Neuron (in vitro differentiated cells): Measurements from ENCODE around the gene ZER1.
"Not testable (repeated sequence)": the region's sequence is repeated elsewhere in the genome, so short reads cannot be mapped to it uniquely, and the experiment has no call there.

Experiments
- H2AFZ ChIP-seq: one replicate; pipeline ENCODE4 v1.6.1; 2013; ENCODE audit warnings: low read depth, mild to moderate bottlenecking, inconsistent platforms, low read length, moderate library complexity
- H3K27me3 ChIP-seq: one replicate; pipeline ENCODE4 v1.6.1; 2013; ENCODE audit warnings: low read length; ENCODE audit not compliant: insufficient read depth
- H3K36me3 ChIP-seq: one replicate; pipeline ENCODE4 v1.6.1; 2013; ENCODE audit warnings: low read length; ENCODE audit not compliant: insufficient read depth
- H3K4me1 ChIP-seq: one replicate; pipeline ENCODE4 v1.6.1; 2013; ENCODE audit warnings: low read length; ENCODE audit not compliant: insufficient read depth
- H3K4me3 ChIP-seq: 2 replicates; pipeline ENCODE4 v1.5.1; 2013; ENCODE audit warnings: mild to moderate bottlenecking, low read length, moderate library complexity
- H3K9me3 ChIP-seq: one replicate; pipeline ENCODE4 v1.6.1; 2013; ENCODE audit warnings: low read length

The ZER1 gene

GRCh38 chr9:128702445-128702948 is 69.2 kb downstream of the ZER1 start, which contains the start of gene PKN3:
Gene PKN3, plus strand, starts transcription at chr9:128702503. Its CDS starts 413 bp downstream, at chr9:128702916.
- H3K4me1 ChIP-seq = peaks cover 4% of the 10 kb centered on the region
- H3K4me3 ChIP-seq = peak within 1 kb of the TSS; percentile 89
- H3K27me3 ChIP-seq = no peaks in the 10 kb centered on the region
- H3K36me3 ChIP-seq = peaks cover 9% of the 10 kb centered on the region
- H3K9me3 ChIP-seq = no peaks in the 10 kb centered on the region
- peak within 1 kb of the TSS; percentile 91 for H2AFZ ChIP-seq

DNA sequence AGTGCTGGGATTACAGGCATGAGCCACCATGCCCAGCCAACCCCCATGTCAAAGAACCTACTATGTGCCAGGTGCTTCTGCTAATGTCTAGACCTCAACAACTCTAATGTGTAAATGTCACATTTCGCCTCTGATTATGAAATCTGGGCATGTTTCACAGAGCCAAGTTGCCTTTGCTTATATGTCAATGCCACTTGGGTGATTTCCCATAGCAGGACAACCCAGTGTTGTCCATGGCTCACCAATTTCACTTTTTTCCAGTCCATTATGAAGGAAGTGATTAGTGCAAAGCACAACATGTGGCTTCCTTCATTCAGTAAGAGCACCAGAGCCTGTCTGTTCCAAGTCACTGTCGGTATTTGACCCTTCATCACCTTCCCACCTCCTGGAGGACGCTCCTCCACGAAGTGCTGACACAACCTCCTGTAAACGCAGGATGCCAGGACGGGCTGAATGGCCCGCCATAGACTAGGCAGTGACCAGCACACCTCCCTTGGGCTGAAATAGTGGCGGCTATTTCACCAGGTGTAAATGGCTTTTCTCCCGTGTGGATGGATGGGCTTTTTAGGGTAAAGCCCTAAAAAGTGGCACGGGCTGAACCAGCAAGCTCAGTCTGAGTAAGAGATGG is 70.4 kb downstream of the ZER1 start:
- H3K27me3 ChIP-seq = no peaks in the 10 kb centered on the region
- no peak overlapping the region for H3K4me3 ChIP-seq
- no peak overlapping the region for H2AFZ ChIP-seq
- peaks cover 4% of the 10 kb centered on the region for H3K4me1 ChIP-seq
- H3K36me3 ChIP-seq = peaks cover 14% of the 10 kb centered on the region
- H3K9me3 ChIP-seq = no peaks in the 10 kb centered on the region

- H3K36me3 ChIP-seq = peaks cover 22% of the 10 kb centered on the region
- H3K9me3 ChIP-seq, H2AFZ ChIP-seq, H3K27me3 ChIP-seq, H3K4me1 ChIP-seq, H3K4me3 ChIP-seq: not testable (repeated sequence)
These were observed 72.5 kb downstream of the ZER1 start for GRCh38 chr9:128699096-128699795.

- no peak overlapping the region for H3K4me3 ChIP-seq
- H2AFZ ChIP-seq = no peak overlapping the region
- peaks cover 44% of the 10 kb centered on the region for H3K36me3 ChIP-seq
These were observed 74.6 kb downstream of the ZER1 start for GRCh38 chr9:128696923-128697707.

GRCh38 chr9:128694344-128694743 is 77.4 kb downstream of the ZER1 start:
- H3K9me3 ChIP-seq = no peaks in the 10 kb centered on the region
- peaks cover 59% of the 10 kb centered on the region for H3K36me3 ChIP-seq
- no peak overlapping the region for H3K4me3 ChIP-seq
- H3K4me1 ChIP-seq = peaks cover 14% of the 10 kb centered on the region
- no peaks in the 10 kb centered on the region for H3K27me3 ChIP-seq
- no peak overlapping the region for H2AFZ ChIP-seq

More at GRCh38 chr9:128696923-128697707, 74.6 kb downstream of the ZER1 start:
- Histone ChIP-seq H3K27me3 (no peaks in the 10 kb centered on the region), H3K4me1 (peaks cover 2% of the 10 kb centered on the region), H3K9me3 (no peaks in the 10 kb centered on the region)

DNA sequence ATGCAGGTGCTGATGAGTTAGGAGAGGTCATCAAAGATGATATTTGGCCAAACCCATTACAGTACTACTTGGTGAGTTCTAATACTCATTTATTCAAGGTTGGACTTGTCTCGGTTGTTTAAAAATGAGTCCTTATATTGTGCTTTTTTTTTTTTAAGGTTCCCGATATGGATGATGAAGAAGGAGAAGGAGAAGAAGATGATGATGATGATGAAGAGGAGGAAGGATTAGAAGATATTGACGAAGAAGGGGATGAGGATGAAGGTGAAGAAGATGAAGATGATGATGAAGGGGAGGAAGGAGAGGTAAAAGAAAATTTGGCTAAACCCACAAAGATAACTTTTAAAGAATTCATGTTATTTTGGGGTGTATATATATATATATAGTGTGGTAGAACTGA is 78.0 kb downstream of the ZER1 start:
- not testable (repeated sequence) for H3K9me3 ChIP-seq, H2AFZ ChIP-seq, H3K4me3 ChIP-seq, H3K27me3 ChIP-seq
- peaks cover 59% of the 10 kb centered on the region for H3K36me3 ChIP-seq
- peaks cover 14% of the 10 kb centered on the region for H3K4me1 ChIP-seq

DNA sequence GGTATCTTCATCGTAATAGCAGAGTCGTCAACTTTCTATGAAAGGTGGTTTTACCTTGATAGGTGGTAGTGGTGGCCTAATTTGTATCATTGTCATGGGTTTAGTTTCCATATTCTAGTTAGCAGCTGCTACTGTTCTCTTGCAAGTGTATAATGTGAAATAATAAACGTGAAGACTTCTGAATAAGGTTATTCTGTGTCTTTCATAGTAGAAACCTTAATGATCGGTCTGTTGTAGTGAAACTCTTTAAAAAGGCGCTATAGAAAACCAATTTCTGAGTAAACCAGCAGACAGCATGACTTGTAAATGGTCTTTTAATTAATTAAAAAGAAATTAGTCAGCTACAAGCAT is 81.1 kb downstream of the ZER1 start:
- H3K36me3 ChIP-seq = peaks cover 44% of the 10 kb centered on the region

GRCh38 chr9:128689820-128690683 is 81.7 kb downstream of the ZER1 start:
- H2AFZ ChIP-seq = no peak overlapping the region
- H3K27me3 ChIP-seq = no peaks in the 10 kb centered on the region
- H3K36me3 ChIP-seq = peaks cover 41% of the 10 kb centered on the region
- H3K4me1 ChIP-seq = peaks cover 29% of the 10 kb centered on the region
- no peaks in the 10 kb centered on the region for H3K9me3 ChIP-seq
- peak overlapping the region; percentile 94 for H3K4me3 ChIP-seq

More for the DNA sequence above, 81.1 kb downstream of the ZER1 start:
- no peaks in the 10 kb centered on the region for H3K27me3 ChIP-seq
- H2AFZ ChIP-seq = no peak overlapping the region
- H3K4me1 ChIP-seq = peaks cover 24% of the 10 kb centered on the region
- peak overlapping the region; percentile 94 for H3K4me3 ChIP-seq
- no peaks in the 10 kb centered on the region for H3K9me3 ChIP-seq

DNA sequence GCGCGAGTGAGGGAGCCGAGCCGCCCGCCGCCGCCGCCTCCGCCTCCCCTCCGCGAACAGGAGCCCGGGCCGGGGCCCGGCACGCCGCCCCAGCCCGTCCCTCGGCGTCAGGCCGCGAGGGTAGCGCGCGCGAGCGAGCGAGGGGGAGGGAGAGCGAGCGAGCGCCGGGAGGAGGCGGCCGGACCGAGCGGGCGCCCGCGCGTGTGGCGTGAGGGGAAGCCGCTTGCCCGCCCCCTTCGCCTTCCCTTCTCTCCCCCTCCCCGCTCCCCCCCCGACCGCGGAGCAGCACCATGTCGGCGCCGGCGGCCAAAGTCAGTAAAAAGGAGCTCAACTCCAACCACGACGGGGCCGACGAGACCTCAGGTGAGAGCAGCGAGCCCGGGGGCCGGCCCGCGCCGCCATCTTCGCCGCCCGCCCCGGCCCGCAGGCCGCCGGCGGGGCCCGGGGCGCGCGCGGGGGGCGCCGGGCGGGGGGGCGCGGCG is 82.4 kb downstream of the ZER1 start:
- Histone ChIP-seq H3K27me3 (no peaks in the 10 kb centered on the region), H2AFZ (no peak overlapping the region), H3K4me3 (peak overlapping the region; percentile 94), H3K36me3 (peaks cover 37% of the 10 kb centered on the region), H3K4me1 (peaks cover 36% of the 10 kb centered on the region), H3K9me3 (no peaks in the 10 kb centered on the region)

DNA sequence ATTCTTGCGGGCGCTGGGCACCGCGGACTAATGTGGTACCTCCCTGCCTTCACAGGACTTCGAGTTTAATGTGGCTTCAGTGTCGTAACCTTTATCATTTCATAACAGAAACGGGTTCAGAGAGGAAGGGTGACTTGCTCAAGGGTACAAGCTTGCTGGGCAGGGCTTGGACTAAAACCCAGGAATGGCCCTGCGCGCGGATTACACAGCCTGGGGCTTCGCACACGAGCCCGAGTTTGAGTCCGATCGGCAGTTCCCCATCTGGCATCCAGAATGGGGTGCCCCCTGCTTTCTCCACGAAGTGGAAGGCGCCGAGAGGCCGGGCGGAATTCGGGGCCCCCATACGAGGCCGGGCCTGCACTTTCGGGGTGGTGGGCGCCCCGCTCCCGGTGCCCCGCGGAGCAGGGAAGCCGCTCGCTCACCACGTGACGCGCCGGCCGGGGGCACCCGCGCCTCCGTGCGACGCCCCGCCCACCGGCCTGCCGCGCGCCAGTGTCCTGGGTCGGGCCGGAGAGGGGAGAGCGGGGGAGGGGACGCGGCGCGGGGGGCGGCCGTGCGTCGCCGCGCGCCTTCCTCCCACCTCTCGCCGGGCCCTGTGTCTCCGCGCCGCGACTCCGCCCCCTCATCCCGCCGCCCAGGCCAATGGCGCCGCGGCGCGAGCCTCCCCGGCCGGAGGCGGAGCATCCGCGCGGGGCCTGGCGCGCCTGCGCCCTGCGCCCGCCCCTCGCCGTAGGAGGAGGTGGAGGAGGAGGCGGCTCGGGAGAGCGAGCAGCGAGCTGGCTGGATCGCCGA is 83.0 kb downstream of the ZER1 start, which contains the start of gene SET:
TSS of gene SET (plus strand) at position 722 of the 792 bp plus-strand sequence. CDS start 361 bp downstream, outside the sequence.
- Histone ChIP-seq H2AFZ (peak within 1 kb of the TSS; percentile 97), H3K4me1 (peaks cover 40% of the 10 kb centered on the region), H3K4me3 (peak within 1 kb of the TSS; percentile 94), H3K36me3 (peaks cover 31% of the 10 kb centered on the region), H3K27me3 (no peaks in the 10 kb centered on the region), H3K9me3 (no peaks in the 10 kb centered on the region)

GRCh38 chr9:128687453-128687852 is 84.3 kb downstream of the ZER1 start:
- Histone ChIP-seq H3K4me1 (peaks cover 44% of the 10 kb centered on the region), H3K4me3 (no peak overlapping the region), H3K9me3 (no peaks in the 10 kb centered on the region), H2AFZ (no peak overlapping the region), H3K36me3 (peaks cover 19% of the 10 kb centered on the region), H3K27me3 (no peaks in the 10 kb centered on the region)
